ENCODE data around the gene FYCO1.

- TF ChIP-seq ZNF384 (IDR thresholded peaks at IDR 0.05) = no peak
- no peak for TF ChIP-seq ARNT (IDR thresholded peaks at IDR 0.05)
Measured at GRCh38 chr3:45873638-45874037, 122.0 kb downstream of the FYCO1 start.
